PC-3 (cell line): ENCODE measurements around the gene EPC2. TPM values are rescaled to one million over a fixed set of nuclear protein-coding genes. Genes with fewer than 3 reads are reported as not detected.

Source experiments
- ATAC-seq: fragments of 200-7000 bp; cut with Tn5 transposase; 2 replicates; pipeline ENCODE4 v1.9.1; 2020; ENCODE audit warnings: mild to moderate bottlenecking, moderate library complexity
- BruUV-seq: library from RNA; stranded (reverse); fragments of 400-500 nt; replicated peaks from 2 replicates; lab custom pipeline; 2021; lab: Mats Ljungman, UMichigan
- CTCF ChIA-PET: fragments of 300-600 bp; sonication (Branson Sonifier 250); formaldehyde crosslinking; loops from one replicate; lab custom pipeline; 2022; ENCODE audit warnings: antibody characterized with exemption; lab: Charles Lee
- POLR2A ChIA-PET: fragments of 300-600 bp; sonication (Branson Sonifier 250); formaldehyde crosslinking; loops from one replicate; lab custom pipeline; 2022; ENCODE audit warnings: antibody characterized with exemption; ENCODE audit not compliant: unreplicated experiment; lab: Charles Lee
- DNase-seq: peaks from one replicate; pipeline ENCODE4 v3.0.0-alpha.2; 2015
- H2AFZ ChIP-seq: fragments of 300-600 bp; sonication (generic); 2 replicates; pipeline ENCODE4 v1.6.0; 2016; ENCODE audit warnings: antibody characterized with exemption, low read length
- H3F3A ChIP-seq: fragments of 300-600 bp; sonication (generic); one replicate; pipeline ENCODE4 v1.6.0; 2017; ENCODE audit warnings: antibody characterized with exemption, low read length, control low read depth, mild to moderate bottlenecking; ENCODE audit not compliant: unreplicated experiment
- H3K27ac ChIP-seq: fragments of 300-600 bp; sonication (generic); 2 replicates; pipeline ENCODE4 v1.5.1; 2016; ENCODE audit warnings: mild to moderate bottlenecking, low read length
- H3K27me3 ChIP-seq: fragments of 300-600 bp; sonication (generic); 2 replicates; pipeline ENCODE4 v1.6.1; 2016; ENCODE audit warnings: low read length, mixed read lengths
- H3K36me3 ChIP-seq: fragments of 300-600 bp; sonication (generic); 2 replicates; pipeline ENCODE4 v1.6.1; 2016; ENCODE audit warnings: low read depth, mixed run types, low read length, mixed read lengths
- H3K4me1 ChIP-seq: fragments of 300-600 bp; sonication (generic); 2 replicates; pipeline ENCODE4 v1.5.1; 2016; ENCODE audit warnings: low read length; ENCODE audit not compliant: insufficient read depth
- H3K4me2 ChIP-seq: fragments of 300-600 bp; sonication (generic); 2 replicates; pipeline ENCODE4 v1.6.0; 2016; ENCODE audit warnings: low read length
- H3K4me3 ChIP-seq: fragments of 300-600 bp; sonication (generic); 2 replicates; pipeline ENCODE4 v1.5.1; 2016; ENCODE audit warnings: mild to moderate bottlenecking, low read length, mixed read lengths
- H3K79me2 ChIP-seq: fragments of 300-600 bp; sonication (generic); 2 replicates; pipeline ENCODE4 v1.6.1; 2017; ENCODE audit warnings: low read length, mixed read lengths
- H3K9ac ChIP-seq: fragments of 300-600 bp; sonication (generic); 2 replicates; pipeline ENCODE4 v1.6.0; 2016; ENCODE audit warnings: mild to moderate bottlenecking, low read length
- H3K9me2 ChIP-seq: fragments of 300-600 bp; sonication (generic); replicated peaks from 2 replicates; pipeline ENCODE4 v1.6.1; 2016; ENCODE audit warnings: mixed run types, low read length, mixed read lengths
- H3K9me3 ChIP-seq: fragments of 300-600 bp; sonication (generic); 2 replicates; pipeline ENCODE4 v1.6.1; 2016; ENCODE audit warnings: low read length, mixed read lengths
- H4K20me1 ChIP-seq: fragments of 300-600 bp; sonication (generic); 2 replicates; pipeline ENCODE4 v1.6.1; 2016; ENCODE audit warnings: low read length, mixed read lengths
- CTCF ChIP-seq: fragments of 300-600 bp; sonication (generic); conservative IDR thresholded peaks from 2 replicates; pipeline ENCODE4 v1.5.1; 2017; ENCODE audit warnings: antibody characterized with exemption, low read depth, mild to moderate bottlenecking, low read length
- EZH2 ChIP-seq: fragments of 300-600 bp; sonication (generic); IDR thresholded peaks from one replicate; pipeline ENCODE4 v1.6.1; 2017; ENCODE audit warnings: antibody characterized with exemption, mild to moderate bottlenecking, low read length; ENCODE audit not compliant: unreplicated experiment
- EZH2phosphoT487 ChIP-seq: fragments of 300-600 bp; sonication (generic); IDR thresholded peaks from 2 replicates; pipeline ENCODE4 v1.6.1; 2018; ENCODE audit warnings: mild to moderate bottlenecking, antibody characterized with exemption, low read length, borderline replicate concordance
- intact Hi-C: fragments of 100-400 bp; cut with micrococcal nuclease; formaldehyde crosslinking; loops from 2 replicates; pipeline ENCODE4 v1.9.0; 2023
- total RNA-seq: library from RNA; depleted of rRNA; stranded (reverse); fragments of >200 nt; gene quantifications from 2 replicates; pipeline ENCODE4 v1.2.3, GENCODE V29; 2014

EPC2 gene
- total RNA-seq, 1 experiment from 2014 or later, result 20.6 TPM

GRCh38 chr2:148622366-148622765 is 22.2 kb upstream of the EPC2 start:
- no peak overlapping the region for H3K4me3 ChIP-seq
- H4K20me1 ChIP-seq, result no peaks in the 10 kb centered on the region
- H3K9me2 ChIP-seq, result no peaks in the 10 kb centered on the region
- TF ChIP-seq EZH2 (no peak), EZH2phosphoT487 (no peak), CTCF (no peak)
- H3K9me3 ChIP-seq, result no peaks in the 10 kb centered on the region
- H3K36me3 ChIP-seq, result no peaks in the 10 kb centered on the region
- no peaks in the 10 kb centered on the region for H3K79me2 ChIP-seq
- DNase-seq (no peak), ATAC-seq (no peak)
- POLR2A ChIA-PET, result no interaction called here
- no peaks in the 10 kb centered on the region for H3K27me3 ChIP-seq
- H3K9ac ChIP-seq, result no peak overlapping the region
- peaks cover 8% of the 10 kb centered on the region for H3K4me1 ChIP-seq
- H2AFZ ChIP-seq, result no peak overlapping the region
- H3K27ac ChIP-seq, result no peak overlapping the region
- BruUV-seq, result no TSS peak
- H3F3A ChIP-seq, result no peaks in the 10 kb centered on the region
- H3K4me2 ChIP-seq, result no peak overlapping the region
- intact Hi-C loops, result no loop called here
- CTCF ChIA-PET, result no interaction called here

- Histone ChIP-seq H3K9me3 (no peaks in the 10 kb centered on the region), H3K27me3 (no peaks in the 10 kb centered on the region), H3K36me3 (no peaks in the 10 kb centered on the region), H3K27ac (no peak overlapping the region), H3K79me2 (no peaks in the 10 kb centered on the region), H3K4me3 (no peak overlapping the region), H3K4me1 (peaks cover 8% of the 10 kb centered on the region), H3K9me2 (no peaks in the 10 kb centered on the region), H4K20me1 (no peaks in the 10 kb centered on the region), H3F3A (no peaks in the 10 kb centered on the region), H3K9ac (no peak overlapping the region), H2AFZ (no peak overlapping the region), H3K4me2 (no peak overlapping the region)
- ATAC-seq (peak; percentile 29; the same call in 1 of the 2 replicates), DNase-seq (peak; percentile 38)
- TF ChIP-seq EZH2phosphoT487 (no peak), EZH2 (no peak), CTCF (no peak)
- intact Hi-C loops, result no loop called here
- ChIA-PET POLR2A (no interaction called here), CTCF (no interaction called here)
- BruUV-seq, result no TSS peak
Measured at GRCh38 chr2:148623086-148623485, 21.5 kb upstream of the EPC2 start.

GRCh38 chr2:148627224-148627623 is 17.3 kb upstream of the EPC2 start:
- Histone ChIP-seq H3K9ac (no peak overlapping the region), H3K27me3 (no peaks in the 10 kb centered on the region), H3K79me2 (no peaks in the 10 kb centered on the region), H4K20me1 (no peaks in the 10 kb centered on the region), H3K4me1 (peaks cover 8% of the 10 kb centered on the region), H3K9me3 (no peaks in the 10 kb centered on the region), H3K36me3 (no peaks in the 10 kb centered on the region), H3K9me2 (no peaks in the 10 kb centered on the region), H3K4me2 (no peak overlapping the region), H3K4me3 (no peak overlapping the region), H3F3A (no peaks in the 10 kb centered on the region), H2AFZ (no peak overlapping the region), H3K27ac (no peak overlapping the region)
- no peak for TF ChIP-seq EZH2phosphoT487
- ATAC-seq (no peak), DNase-seq (no peak)
- CTCF ChIA-PET, result no interaction called here
- intact Hi-C loops, result no loop called here
- no TSS peak for BruUV-seq
- POLR2A ChIA-PET, result no interaction called here
